Activated T-cell treated with anti-CD3 and anti-CD28 coated beads for 4 hours (primary cell): ENCODE measurements around the gene LTBR.
"Not testable (repeated sequence)": the region's sequence is repeated elsewhere in the genome, so short reads cannot be mapped to it uniquely, and the experiment has no call there.

Experiments
- DNase-seq: peaks from one replicate; pipeline ENCODE4 v3.0.0-alpha.2; 2020

Gene LTBR

GRCh38 chr12:6383572-6384498, at the start of gene LTBR:
Gene LTBR, plus strand, starts transcription at chr12:6384162. Its CDS starts 197 bp downstream, at chr12:6384359.
- no peak for DNase-seq

GRCh38 chr12:6334359-6334758, 49.6 kb upstream of the LTBR start:
- no peak for DNase-seq

GRCh38 chr12:6334940-6335450, 49.0 kb upstream of the LTBR start:
- no peak for DNase-seq

GRCh38 chr12:6335451-6336078, 48.4 kb upstream of the LTBR start:
- peak; percentile 78 for DNase-seq

GRCh38 chr12:6336079-6336888, 47.7 kb upstream of the LTBR start:
- DNase-seq, result peak; percentile 42

- DNase-seq, result peak; percentile 27
These were observed 46.8 kb upstream of the LTBR start for GRCh38 chr12:6336889-6337853.

GRCh38 chr12:6337958-6338433, 46.0 kb upstream of the LTBR start:
- DNase-seq, result no peak

GRCh38 chr12:6338536-6338935, 45.4 kb upstream of the LTBR start:
- not testable (repeated sequence) for DNase-seq

GRCh38 chr12:6338955-6339354, 45.0 kb upstream of the LTBR start:
- no peak for DNase-seq

DNA sequence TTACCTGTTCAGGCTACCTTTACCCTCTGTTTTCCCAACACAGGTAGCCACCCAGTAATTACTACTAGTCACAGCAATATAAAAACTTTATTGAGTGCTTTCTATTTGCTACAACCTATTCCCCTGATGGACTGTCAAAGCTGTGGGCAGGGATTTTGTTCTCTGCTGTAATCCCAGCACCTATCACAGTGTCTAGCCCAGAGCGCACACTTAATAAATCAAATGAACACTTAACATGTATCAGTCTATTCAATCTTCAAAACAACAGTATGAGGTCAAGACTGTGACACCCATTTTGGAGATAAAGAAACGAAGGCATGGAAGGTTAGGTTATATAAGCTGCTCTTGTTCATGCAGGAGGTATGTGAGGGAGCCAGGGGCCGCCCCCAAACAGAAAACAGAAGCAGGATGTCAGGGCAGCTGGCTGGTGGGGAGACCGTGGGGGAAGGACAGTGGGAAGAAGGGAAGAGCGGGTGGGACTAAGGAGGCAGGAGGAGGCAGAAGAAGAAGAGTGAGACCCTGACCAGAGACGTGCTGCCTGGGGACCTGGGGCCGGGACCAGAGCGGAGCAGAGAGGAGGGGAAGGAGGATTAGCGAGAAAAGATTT, 43.8 kb upstream of the LTBR start:
- DNase-seq, result no peak

GRCh38 chr12:6340745-6341416, 43.1 kb upstream of the LTBR start:
- DNase-seq, result no peak

- DNase-seq, result peak; percentile 29
These were observed 42.4 kb upstream of the LTBR start, which contains the start of gene TNFRSF1A for GRCh38 chr12:6341417-6342139. Gene TNFRSF1A, minus strand, starts transcription at chr12:6342076. Its CDS starts 262 bp downstream, at chr12:6341814.

DNA sequence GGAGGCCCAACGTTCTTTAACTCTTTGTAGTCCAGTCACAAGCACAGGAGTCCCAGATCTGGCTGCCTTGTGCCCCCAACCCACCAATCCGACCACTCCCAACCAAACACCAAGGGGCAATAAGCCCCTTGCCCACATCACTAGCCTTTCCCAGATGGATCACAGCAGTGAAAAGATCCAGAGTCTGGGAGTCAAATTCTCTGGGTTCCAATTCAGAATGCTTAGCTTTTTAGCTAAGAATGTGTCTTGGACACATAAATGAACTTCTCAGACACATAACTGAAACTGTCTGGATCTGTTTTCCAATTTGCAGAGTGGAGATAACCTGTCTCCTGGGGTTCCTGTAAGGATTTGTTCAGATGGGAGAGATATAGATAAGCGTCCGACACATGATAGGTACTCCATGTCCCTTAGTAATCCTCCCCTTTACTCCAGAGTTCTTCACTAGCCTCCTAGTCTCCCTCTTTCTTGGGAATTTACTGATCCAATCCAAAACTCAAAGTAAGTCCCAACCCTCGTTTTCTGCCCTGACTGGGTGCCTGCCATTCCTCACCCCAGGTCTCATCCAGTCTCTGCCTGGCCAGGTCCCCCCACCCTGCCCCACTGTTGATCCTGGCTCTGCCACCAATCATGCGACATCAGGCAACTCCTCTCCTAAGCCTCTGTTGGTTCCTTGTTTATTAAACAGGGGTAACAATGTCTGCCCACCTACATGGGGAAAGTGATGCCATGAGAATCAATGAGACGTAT, 41.6 kb upstream of the LTBR start:
- DNase-seq, result no peak

- no peak for DNase-seq
These were observed 40.4 kb upstream of the LTBR start for GRCh38 chr12:6343518-6343917.

GRCh38 chr12:6344101-6344660, 39.8 kb upstream of the LTBR start:
- DNase-seq, result not testable (repeated sequence)

- DNase-seq, result peak; percentile 44
These were observed 38.5 kb upstream of the LTBR start for GRCh38 chr12:6345319-6346091.

DNA sequence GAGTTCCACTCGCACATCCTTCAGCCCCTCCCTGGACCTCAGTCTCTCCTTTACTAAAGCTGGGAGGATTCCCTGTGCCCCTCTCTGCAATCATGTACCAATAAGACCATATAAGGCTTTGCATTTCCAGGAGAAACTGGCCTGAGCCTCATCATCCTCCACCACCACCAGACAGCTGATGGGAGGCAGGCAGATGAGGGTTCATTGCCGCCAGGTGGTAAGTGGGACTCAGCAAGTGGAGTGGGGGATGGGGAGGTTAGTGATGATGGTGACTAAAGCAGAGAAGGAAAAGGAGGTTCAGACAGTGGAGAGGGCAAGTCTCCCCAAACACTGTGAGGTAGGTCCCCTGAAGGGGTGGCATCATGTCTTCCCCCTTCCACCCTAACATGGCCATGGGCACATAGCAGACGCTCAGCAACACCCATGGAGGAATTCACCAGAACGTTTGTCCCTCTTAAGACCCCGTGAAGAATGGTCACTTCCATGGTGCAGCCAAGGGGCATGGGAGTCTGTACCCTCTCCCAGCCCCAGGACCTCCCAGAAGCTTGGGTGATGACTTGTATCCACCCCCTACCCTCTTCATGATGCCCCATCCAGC, 37.6 kb upstream of the LTBR start:
- no peak for DNase-seq
